Right renal pelvis (tissue), 4 donors: ENCODE results near the gene MYO18B. TPM values are rescaled to one million over a fixed set of nuclear protein-coding genes. Genes with fewer than 3 reads are reported as not detected.

Experiments used
- DNase-seq, 4 donors: peaks; one replicate each; pipeline ENCODE4 v3.0.0-alpha.2; 2013; ENCODE audit warnings: low read depth in 4 of 4, low spot score in 3 of 4, missing footprints in 1 of 4
- polyA plus RNA-seq, 4 donors: library from polyadenylated mRNA; unstranded; fragments of 120-200 nt; gene quantifications; one replicate each; pipeline ENCODE4 v1.2.1, GENCODE V29; 2013; ENCODE audit not compliant: insufficient read length in 4 of 4

The MYO18B gene
- polyA plus RNA-seq, 4 donors: 0.06 to 0.21 (median 0.14) TPM

DNA sequence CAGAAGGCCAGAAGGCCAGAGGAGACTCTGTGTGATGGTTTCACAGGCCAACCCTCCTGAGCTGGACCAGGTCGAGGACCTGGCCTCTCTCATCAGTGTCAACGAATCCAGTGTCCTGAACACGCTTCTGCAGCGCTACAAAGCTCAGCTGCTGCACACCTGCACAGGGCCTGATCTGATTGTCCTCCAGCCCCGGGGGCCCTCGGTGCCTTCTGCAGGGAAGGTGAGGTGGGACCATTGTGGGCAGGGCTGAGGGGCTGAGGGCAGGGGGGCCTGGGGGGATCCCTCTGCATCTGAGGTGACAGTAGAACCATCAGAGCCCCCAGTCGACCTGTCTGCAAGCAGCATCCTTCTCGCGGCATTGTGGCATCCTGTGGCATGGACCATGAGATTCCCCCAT lies 30.3 kb downstream of the MYO18B start:
- DNase-seq: no peak

DNA sequence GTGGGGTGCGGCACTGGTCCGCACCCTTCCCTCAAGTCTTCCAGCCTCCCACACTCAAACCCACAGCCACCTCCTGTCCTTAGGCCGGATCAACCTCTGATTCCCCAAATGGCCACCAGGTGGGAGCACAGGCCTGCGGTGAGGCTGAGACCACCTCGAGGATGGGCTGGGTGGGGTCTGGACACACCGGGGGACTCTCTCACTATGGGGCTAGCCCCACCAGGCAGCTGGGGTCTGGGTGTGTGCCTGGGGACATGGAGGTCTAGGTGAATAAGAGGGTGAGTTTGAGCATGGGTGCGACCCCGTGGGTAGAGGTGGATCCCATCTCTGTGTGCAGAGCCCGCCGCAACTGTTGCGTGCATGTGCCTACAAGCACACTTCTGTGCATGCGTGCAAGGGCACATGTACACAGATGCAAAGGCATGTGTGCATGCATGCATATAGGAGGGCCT lies 32.6 kb downstream of the MYO18B start:
- no peak for DNase-seq

DNA sequence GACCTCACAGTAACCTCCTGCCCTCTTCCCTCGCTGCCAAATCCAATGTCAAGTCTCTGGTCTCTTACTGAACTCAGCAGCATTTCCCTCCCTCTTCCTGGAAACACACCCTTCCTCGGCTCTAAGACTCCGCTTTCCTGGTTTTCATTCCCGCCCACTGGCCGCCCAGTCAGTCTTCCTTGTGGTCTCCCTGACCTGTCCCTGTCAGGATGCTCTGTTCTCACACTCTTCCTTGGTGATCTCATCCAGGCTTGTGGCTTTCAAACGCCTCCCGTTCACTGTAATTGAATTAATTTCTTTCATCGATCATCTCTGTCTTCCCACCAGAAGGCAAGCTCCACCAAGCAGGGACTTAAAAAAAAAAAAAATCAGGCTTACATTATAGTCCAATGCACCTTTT lies 33.5 kb downstream of the MYO18B start:
- no peak for DNase-seq

DNA sequence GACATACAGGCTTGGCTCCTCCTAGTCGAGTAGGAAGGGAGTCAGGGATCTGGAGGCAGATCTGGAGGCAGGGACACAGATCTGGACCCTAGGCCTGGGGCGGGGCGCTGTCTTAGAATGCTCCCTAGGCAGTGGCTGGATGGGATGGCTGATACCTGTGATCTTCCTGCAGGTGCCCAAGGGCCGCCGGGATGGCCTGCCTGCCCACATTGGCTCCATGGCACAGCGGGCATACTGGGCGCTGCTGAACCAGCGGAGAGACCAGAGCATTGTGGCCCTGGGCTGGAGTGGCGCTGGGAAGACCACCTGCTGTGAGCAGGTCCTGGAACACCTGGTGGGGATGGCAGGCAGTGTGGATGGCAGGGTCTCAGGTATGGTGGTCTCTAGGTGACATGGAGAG lies 35.4 kb downstream of the MYO18B start:
- DNase-seq: no peak

DNA sequence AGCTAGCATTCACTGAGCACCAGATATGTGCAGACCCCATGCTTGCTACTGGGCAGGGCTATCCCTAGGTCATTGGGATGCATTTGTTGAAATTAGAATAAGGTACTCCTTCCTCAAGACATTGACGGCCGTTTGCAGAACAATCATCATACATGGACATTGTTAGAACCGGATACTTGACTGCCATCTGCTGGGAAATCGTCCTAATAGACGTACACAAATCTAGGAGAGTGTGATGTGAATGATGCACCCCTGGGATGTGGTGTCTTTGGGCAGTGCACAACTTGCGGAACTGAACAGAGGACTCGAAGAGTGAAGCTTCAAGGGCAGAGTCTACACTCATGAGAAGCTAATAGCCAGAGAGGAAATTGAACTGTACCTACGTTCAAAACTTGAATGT lies 35.9 kb downstream of the MYO18B start:
- DNase-seq: no peak

DNA sequence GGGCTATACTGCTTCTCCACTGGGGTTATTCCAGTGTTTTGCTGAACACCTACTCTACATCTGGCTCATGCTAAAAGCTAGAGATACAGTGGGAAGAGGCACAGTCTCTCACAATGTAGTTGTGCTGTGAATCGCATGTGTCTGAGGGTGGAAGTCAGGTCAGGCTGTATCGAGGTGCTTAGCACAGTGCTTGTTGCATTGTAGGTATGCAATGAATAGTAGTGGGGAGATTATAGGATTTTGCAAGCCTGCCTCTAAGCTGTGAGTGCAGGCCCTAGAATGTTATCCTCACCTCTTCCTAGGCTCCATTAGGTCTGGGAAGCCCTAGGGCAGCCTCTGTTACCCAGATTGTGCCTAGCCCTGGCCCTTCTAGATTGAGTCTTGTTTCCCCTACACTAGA lies 37.4 kb downstream of the MYO18B start:
- DNase-seq: no peak

DNA sequence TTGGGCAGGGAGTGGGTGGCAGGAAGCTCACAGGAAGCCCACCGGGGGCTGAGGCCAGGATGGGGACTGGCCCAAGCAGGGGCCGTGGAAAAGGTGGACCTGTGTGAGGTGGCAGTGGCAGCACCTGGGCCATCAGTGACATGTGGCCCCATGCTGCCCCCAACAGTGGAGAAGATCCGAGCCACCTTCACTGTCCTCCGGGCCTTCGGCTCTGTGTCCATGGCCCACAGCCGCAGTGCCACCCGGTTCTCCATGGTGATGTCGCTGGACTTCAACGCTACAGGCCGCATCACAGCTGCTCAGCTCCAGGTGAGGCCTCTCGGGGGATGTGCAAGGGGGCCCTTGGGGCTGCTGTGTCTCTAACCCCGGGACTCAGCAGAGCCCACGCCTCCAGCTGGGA lies 37.9 kb downstream of the MYO18B start:
- no peak for DNase-seq

DNA sequence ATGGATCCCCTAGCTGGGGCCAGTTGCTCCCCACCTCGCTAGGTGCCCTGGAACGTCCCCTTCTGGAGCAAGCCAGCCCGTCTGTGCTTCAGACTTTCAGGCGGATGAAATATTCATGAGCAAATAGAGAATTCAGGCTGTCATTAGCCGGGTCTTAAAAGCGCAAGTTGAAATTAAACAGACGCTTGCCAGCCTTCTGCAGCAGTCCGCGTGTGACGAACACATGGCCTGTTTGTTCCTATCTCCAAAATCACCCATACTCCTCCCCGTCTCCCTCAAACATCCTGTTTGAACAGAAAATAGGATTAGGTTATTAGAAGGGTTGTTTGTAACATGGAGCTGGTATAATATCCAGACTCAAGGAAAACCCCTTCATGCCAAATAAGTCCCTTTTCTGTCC lies 38.7 kb downstream of the MYO18B start:
- no peak for DNase-seq

DNA sequence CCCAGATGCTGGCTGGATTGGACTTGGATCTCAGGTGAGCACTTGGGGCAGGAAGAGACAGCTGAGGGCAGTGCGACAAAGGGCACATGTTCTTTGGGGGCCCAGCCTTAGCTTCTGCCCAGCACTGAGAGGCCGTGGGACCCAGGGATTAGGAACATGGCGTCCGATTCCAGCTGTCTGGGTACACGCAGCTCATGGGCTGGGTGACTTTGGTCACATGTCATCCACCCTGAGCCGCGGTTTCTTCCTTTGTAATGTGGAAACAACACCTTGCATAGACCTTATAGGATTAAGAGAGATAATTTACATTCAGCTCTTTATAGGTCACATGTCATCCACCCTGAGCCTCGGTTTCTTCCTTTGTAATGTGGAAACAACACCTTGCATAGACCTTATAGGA lies 39.8 kb downstream of the MYO18B start:
- no peak for DNase-seq

DNA sequence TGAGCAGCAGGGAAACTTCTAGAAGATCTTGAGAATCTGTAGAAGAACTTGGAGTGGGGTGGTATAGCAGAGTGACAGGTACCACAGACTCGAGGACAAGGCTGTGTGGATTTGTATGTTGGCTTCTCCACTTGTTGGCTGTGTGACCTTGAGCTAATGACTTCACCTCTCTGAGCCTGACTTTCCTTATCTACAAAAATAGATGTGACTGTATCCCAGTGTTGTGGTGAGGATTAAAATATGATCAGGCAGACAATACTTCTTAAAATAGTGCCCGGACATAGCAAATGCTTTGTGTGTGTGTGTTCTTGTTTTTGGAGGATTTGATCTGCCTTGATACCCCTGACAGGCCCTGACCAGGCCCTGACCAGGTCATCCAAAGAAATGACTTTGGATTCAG lies 40.8 kb downstream of the MYO18B start:
- DNase-seq: no peak

DNA sequence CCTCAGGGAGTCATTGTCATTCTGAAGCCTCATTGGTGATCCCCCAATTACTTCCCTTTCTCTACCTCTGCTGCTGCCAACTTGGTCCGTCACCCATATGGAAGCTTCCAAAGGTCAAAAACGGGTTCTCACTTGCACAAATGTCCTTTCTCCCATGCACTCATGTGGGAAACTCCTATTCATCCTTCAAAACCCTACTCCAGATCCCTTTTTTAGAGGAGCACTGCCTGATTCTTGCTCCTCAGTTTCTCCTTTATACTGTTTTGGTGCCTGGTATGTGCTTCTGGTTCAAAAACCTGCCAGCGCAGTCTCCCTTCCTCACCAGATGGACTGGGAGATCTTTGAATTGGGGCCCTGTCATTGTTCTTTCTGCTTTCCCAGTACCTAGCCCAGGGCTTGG lies 41.9 kb downstream of the MYO18B start:
- no peak for DNase-seq

DNA sequence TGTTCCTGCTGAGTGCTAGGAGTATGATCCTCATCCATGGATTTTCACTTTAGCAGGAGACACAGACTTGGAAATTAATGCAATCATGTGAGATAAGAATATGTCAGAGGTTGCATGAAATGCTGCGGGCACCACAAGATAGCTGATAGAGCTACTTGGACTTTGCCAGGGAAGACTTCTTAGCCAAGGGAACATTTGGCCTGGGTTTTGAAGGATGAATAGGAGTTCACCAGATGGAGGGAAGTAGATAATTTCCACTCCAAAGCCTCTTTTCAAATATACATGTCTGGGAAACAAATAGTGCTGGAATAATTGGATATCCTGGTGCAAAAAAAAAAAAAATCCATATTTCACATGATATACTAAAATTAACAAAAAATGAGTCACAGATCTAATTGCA lies 44.2 kb downstream of the MYO18B start:
- DNase-seq: no peak

DNA sequence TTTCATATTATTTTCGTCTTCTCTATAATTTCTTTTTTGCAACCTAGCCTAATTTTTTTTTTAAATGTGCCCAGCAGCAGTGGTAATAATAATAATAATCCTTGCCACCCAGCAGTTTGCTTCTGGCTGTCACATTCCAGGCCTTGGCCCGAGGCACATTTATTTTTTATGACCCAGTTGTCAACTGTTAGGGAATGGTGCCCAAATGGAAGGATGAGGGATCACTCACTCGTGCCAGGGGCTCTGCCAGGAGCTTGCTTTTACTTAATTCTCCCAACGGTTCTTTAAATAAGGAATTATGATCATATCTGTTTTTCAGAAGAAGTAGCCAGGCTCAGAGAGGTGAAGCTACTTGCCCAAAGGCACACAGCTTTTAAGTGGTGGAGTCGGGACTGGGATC lies 49.6 kb downstream of the MYO18B start:
- no peak for DNase-seq

DNA sequence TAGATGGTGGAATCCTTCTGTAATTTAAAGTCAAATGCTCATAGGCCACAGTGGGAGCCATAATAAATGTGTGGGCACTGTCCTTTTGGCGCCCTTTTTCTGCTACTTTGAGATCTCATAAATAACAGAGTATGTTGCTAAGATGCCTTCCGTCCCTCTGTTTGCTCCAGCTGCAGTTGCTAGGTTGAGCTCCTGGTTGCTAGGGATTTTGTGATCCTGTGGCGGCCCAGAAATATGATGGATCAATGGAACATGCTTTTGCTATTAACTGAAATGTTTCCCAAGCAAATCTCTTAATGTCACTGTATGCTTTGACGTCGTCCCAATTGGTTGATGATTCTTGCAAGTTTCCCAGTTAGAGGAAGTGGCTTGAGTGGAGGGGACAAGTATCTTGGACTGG lies 53.5 kb downstream of the MYO18B start:
- DNase-seq: no peak

DNA sequence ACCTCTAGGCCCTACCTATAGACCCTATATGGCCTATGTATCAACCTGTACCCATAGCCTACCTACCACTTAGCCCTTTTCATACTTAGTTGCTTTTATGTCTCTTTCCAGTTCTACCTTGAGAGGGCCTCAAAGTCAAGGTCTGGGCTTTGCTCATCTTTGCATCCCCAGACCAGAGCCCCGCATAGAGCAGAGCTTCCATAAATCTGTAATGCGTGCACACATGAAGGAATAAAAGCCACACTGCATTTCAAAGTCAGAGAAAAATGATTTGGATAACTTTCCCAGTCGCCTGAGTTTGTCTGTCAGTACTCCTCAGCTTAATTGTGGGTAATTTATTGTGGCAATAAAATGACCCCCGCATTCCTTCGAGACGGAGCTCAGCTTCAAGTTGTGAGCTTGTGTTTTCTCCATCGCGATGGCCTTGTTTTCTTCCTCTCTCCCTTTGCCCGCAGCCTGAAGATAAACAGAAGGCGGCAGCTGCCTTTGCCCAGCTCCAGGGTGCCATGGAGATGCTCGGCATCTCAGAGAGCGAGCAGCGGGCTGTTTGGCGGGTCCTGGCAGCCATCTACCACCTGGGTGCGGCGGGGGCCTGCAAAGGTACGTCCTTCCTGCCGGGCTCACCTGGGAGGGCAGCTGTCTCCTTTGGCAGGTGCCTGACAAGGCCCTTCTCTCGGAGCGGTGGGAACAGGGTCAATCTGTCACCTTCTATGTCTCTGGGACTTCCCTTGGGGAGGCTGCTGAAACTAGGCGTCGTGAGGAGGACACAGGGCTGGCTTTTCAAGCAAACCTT lies 55.7 kb downstream of the MYO18B start:
- DNase-seq: peak in 1 of 4 donors; percentile 33

DNA sequence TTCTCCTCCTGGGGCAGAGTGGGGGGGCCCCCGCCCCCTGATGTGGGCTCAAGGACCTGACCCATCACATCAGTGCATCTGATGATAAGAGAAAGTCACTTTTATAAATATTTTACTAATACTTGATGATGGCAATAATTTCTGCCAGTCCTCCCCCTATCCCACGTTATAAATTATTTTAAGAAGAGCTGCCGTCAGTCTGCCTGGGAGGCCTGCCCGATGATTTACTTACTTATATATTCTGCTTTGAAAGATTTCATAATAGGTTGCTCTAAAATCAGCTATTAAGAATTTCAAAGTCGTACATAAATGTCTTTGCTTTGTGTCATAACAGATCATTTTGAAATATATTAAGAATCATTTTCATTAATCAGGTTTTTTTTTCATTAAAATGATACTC lies 58.8 kb downstream of the MYO18B start:
- no peak for DNase-seq

DNA sequence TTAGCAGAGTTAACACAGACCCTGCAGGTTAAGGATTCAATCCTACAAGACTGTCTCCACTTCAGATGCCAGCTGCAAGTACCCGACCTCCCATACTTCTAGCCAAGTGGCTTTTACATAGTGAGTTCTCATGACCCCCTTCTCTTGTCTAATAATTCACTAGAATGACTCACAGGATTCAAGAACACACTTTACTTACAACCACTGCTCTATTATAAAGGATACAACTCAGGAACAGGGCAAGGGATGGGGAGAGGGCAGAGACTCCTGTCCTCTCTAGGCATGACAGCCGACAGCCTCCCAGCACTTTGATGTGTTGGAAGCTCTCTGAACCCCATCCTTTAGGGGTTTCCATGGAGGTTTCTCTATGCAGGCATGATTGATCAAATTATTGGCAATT lies 60.0 kb downstream of the MYO18B start:
- no peak for DNase-seq

DNA sequence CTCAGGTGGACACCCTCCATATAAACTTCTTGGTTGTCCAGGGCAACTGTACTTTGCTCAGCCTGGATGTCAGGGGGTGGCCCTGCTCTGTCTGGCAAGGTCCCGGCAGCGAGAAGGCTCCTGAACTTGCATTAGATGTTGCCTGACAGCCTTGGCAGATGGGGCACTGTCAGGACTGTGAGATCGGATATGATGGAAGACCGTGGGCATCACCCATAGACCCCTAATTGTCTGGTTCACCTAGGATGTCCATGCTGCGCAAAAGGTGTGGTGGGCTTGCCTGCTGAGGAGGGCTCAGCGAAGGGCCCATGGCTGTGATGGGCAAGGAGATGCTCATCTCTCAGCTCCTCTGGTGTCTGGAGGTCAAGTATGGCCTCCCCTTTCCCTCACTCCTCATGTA lies 62.7 kb downstream of the MYO18B start:
- no peak for DNase-seq

DNA sequence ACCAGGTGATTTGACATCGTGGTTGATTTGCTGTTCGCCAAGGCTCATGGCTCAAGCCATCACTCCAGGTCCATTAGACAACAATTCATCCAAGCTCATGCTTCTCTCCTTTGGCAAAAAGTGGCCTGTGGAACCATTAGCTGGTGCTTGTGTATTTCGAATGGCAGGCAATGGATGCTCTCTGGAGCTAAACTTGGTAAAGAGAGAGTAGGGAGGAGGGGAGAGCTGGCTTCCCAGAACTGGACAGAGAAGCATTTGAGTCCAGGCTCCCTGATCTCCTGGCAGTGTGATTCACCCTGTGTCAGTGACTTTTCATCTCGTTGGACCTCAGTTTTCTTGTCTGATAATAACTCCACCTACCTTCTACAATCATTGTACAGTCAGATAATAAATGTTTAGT lies 64.6 kb downstream of the MYO18B start:
- DNase-seq: no peak

DNA sequence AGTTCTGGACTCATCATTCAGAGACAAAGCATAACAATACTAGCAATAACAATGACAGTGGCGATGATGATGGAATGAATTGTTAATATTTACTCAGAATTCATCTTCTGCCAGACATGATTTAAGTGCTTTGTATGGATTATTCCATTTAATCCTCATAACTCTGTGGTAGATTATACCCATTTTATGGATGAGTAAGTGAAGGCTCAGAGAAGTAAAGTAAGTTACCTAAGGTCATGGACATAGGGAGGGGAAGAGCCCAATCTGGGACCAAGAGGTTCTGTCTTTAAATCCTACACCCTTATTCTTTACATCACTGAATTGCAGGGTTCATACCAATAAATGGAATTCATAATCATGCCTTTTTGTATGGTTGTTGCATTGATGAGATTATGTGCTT lies 72.7 kb downstream of the MYO18B start:
- DNase-seq: no peak

DNA sequence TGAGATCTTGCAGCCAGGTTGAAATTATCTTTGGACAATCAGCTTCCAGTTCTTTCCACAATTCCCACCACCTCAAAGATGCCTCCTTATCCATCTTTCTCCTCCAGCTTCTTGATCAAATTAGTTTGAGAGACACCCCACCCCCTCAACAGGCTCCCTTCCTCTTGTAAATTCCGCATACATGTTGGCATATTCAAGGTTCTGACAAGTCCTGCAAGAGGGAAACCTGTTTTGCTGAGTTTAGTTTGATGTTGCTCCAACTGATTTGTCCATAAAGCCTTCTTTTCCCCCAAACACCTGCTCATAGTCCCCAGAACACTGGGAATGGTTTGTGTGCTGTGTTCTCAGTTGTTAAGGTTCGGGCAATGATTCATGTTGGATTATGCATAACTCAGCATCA lies 73.6 kb downstream of the MYO18B start:
- DNase-seq: no peak

DNA sequence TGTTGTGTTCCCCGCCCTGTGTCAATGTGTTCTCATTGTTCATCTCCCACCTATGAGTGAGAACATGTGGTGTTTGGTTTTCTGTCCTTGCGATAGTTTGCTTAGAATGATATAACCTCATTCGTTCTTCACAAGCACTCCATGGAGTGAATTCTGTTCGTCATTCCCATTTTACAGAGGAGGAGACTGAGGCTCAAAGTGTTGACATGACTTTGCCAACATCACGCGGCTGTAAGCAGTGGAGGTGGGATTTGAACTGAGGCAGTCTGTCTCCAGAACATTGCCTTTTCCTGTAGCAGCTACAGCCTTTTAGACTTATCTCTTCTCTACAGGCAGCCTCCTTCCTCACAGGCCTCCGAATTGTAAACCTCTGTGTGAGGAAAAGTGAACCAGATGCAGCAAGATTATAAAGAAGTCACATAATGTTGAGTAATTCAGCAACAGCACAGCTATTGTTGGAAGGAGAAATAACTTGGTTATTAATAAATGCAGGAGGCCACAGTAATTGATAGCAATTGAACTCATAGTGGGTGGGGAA lies 74.6 kb downstream of the MYO18B start:
- no peak for DNase-seq
